Hypothalamus (tissue), 51 donors: ENCODE measurements around the gene CTSZ.
"Not testable (repeated sequence)": the region's sequence is repeated elsewhere in the genome, so short reads cannot be mapped to it uniquely, and the experiment has no call there.

Experiments
- DNase-seq, 51 donors: peaks; one replicate each; lab custom pipeline; 2025; lab: John Stamatoyannopoulos, UW

CTSZ gene

GRCh38 chr20:58956078-58956477 is 51.0 kb downstream of the CTSZ start:
- DNase-seq: no peak

- no peak for DNase-seq
Observed at GRCh38 chr20:58953050-58953449, 54.0 kb downstream of the CTSZ start.

DNA sequence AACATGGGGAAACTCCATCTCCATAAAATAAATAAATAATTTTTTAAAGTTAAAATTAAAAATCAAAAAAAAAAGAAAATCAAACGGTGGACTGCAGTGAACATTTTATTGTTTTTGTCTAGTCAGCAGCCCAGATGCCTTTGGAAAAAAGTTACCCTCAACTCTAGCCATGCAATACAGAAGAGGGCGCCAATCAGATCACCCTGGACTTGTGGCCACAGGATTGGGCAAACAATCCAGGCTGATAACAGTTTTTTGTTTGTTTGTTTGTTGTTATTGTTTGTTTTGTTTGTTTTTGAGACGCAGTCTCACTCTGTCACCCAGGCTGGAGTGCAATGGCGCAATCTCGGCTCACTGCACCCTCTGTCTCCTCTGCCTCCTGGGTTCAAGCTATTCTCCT is 56.5 kb downstream of the CTSZ start:
- DNase-seq: no peak

- not testable (repeated sequence) for DNase-seq
Observed at GRCh38 chr20:58947797-58948388, 59.2 kb downstream of the CTSZ start.

GRCh38 chr20:58945965-58946631 is 61.0 kb downstream of the CTSZ start:
- DNase-seq: no peak
